ENCODE results near the gene CNTNAP2. TPM values are rescaled to one million over a fixed set of nuclear protein-coding genes. Genes with fewer than 3 reads are reported as not detected.
"Not testable (repeated sequence)": the region's sequence is repeated elsewhere in the genome, so short reads cannot be mapped to it uniquely, and the experiment has no call there.

CNTNAP2 gene
- total RNA-seq, 1 donor: under 0.01 TPM

DNA sequence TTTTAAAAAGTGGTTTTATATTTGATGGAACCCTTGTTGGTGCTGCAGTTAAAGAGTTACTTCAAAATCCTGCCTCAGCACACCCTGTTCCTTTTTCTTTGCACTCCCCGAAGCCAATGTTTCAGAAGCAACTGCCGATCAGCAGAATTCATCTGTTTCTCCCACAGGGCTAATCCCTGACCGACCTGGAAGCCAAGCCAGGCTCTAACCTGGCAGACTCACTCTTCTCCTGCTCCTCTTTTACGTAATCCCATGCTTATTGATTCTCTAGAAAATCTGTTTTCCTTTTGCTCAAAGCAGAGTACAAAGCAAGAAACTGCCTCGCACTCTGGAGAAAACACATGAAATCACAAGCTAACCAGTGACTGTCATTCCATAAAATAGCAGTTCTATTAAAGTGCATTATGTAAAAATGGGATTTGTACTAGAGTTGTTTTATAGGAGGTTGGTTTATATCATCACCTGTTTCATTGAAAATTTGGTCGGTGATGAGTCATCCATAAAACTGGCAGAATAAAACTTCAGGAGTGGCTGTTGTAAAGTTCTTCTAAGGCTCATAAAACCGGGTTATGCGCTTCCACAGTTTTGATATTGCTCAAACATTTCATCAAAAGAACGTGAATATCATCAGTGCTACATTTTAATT lies 99.9 kb downstream of the CNTNAP2 start:
- no peak for DNase-seq (ENCODE audit: low read depth)
- no peak overlapping the region for H3K4me3 ChIP-seq (ENCODE audit: low read depth, low read length)
- TF ChIP-seq, protein P1, sequence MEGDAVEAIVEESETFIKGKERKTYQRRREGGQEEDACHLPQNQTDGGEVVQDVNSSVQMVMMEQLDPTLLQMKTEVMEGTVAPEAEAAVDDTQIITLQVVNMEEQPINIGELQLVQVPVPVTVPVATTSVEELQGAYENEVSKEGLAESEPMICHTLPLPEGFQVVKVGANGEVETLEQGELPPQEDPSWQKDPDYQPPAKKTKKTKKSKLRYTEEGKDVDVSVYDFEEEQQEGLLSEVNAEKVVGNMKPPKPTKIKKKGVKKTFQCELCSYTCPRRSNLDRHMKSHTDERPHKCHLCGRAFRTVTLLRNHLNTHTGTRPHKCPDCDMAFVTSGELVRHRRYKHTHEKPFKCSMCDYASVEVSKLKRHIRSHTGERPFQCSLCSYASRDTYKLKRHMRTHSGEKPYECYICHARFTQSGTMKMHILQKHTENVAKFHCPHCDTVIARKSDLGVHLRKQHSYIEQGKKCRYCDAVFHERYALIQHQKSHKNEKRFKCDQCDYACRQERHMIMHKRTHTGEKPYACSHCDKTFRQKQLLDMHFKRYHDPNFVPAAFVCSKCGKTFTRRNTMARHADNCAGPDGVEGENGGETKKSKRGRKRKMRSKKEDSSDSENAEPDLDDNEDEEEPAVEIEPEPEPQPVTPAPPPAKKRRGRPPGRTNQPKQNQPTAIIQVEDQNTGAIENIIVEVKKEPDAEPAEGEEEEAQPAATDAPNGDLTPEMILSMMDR (IDR thresholded peaks at IDR 0.05; ENCODE audit: insufficient read depth, low read length): no peak

DNA sequence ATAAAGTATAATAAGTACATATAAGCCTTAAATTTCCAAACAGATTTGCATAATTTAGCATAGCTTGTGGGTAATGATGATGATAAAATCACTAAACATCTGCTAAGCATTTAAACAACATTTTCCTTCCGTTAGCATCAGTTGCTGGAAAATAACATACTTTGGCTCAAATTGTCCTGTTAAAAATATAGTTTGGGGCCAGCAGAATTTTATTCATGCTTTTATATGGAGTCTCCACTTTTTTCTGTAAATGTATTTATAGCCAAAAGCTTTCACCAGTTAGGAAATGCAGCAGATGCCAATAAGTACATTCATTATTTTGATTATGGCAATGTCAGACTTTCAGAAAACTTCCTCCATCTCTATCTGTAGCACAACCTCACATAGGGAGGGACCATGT lies 107.2 kb downstream of the CNTNAP2 start:
- no peak for DNase-seq (ENCODE audit: low read depth)
- TF ChIP-seq, protein P1 (IDR thresholded peaks at IDR 0.05; ENCODE audit: insufficient read depth, low read length): no peak
- H3K4me3 ChIP-seq (ENCODE audit: low read depth, low read length): no peak overlapping the region

DNA sequence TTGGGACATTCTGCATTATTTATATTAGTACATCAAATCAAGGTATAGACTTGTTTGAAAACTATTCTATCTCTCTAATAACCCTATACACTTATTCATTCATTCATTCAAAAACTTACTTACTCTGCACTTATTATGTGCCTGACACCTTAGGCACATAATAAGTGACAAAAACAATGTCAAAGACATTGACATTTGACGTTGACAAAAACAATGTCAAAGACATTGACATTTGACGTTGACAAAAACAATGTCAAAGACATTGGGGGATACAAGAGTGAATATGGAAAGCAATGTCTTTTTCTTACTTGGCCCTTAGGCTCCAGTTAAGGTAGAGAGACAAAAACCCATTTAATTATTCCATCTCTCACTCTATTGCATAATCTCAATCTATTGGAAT lies 116.0 kb downstream of the CNTNAP2 start:
- DNase-seq (ENCODE audit: low read depth): no peak
- H3K4me3 ChIP-seq (ENCODE audit: low read depth, low read length): no peak overlapping the region
- TF ChIP-seq, protein P1 (IDR thresholded peaks at IDR 0.05; ENCODE audit: insufficient read depth, low read length): no peak

DNA sequence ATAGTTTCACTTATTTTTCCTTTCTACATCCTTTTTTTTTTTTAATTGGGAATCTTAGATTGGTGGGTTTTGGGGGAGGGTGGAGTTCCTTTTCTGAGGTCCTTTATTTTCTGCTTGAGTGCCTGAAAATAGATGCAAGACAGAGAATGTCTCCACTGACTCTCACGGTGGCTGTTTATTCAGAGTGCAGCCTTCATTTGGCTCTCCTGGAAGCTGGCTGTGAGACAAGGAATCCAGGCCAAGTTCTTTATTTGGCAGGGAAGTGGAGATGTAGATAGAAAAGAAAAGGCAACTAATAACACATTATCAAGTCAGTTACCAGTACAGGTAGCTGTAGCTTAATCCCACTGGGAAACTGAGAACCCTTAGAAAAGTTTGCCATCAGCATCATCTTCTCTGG lies 118.6 kb downstream of the CNTNAP2 start:
- no peak for DNase-seq (ENCODE audit: low read depth)
- TF ChIP-seq, protein P1 (IDR thresholded peaks at IDR 0.05; ENCODE audit: insufficient read depth, low read length): no peak
- no peak overlapping the region for H3K4me3 ChIP-seq (ENCODE audit: low read depth, low read length)

DNA sequence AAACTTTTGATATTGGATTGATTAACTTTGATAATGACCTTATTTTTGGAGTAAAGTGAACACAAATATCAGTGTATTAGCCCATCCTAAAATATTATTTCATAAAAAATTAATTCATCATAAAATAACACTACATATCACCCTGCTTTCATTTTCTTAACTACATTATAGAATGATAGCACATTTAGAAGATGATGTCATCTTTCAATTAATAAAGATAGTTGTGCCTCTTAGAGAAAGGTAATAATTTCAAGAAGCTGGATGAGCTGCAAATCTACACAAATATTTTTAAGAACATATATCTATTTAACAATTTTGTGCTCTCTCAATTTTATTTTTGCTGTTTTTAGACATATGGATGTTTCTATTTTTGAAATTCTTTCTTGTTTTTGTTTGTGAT lies 126.1 kb downstream of the CNTNAP2 start:
- TF ChIP-seq, protein P1 (IDR thresholded peaks at IDR 0.05; ENCODE audit: insufficient read depth, low read length): no peak
- DNase-seq (ENCODE audit: low read depth): no peak
- no peak overlapping the region for H3K4me3 ChIP-seq (ENCODE audit: low read depth, low read length)

DNA sequence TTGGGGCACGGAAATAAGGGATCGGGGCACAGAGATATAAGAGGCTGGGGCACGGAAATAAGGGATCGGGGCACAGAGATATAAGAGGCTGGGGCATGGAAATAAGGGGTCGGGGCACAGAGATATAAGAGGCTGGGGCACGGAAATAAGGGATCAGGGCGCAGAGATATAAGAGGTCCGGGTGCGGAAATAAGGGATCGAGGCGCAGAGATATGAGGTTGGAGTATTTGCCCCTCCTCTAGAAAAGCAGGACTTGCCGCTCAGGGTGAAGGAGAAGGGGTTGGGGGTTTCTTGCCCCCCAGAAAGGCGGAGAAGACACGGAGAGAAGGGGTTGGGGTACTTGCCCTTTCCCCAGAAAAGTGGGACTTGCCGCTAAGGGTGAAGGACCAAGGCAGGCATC lies 131.4 kb downstream of the CNTNAP2 start:
- H3K4me3 ChIP-seq (ENCODE audit: low read depth, low read length); DNase-seq (ENCODE audit: low read depth): not testable (repeated sequence)

DNA sequence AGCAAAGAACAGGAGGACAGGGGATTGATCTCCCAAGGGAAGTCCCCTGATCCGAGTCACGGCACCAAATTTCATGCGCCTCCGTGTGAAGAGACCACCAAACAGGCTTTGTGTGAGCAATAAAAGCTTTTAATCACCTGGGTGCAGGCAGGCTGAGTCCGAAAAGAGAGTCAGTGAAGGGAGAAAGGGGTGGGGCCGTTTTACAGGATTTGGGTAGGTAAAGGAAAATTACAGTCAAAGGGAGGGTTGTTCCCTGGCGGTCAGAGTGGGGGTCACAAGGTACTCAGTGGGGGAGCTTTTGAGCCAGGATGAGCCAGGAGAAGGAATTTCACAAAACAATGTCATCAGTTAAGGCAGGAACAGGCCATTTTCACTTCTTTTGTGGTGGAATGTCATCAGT lies 132.1 kb downstream of the CNTNAP2 start:
- H3K4me3 ChIP-seq (ENCODE audit: low read depth, low read length); DNase-seq (ENCODE audit: low read depth): not testable (repeated sequence)

DNA sequence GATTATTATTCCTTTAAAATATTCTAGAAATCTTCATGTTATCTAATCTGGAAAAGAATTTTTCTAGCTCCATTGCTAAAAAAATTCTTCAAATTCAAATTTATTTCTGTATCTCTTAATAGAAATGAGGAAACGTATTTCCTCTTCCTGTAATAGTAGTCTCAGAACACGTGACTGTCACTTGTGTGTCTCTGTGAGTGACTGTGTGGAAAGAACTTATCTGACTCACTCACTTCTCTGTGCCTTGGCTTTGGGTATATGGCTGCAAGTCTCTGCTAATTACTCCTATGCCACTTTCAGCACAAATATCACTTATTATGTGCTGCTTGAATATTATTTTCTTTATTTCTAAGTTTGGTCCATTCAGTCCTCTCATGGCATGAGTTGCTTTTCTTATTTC lies 132.7 kb downstream of the CNTNAP2 start:
- TF ChIP-seq, protein P1 (IDR thresholded peaks at IDR 0.05; ENCODE audit: insufficient read depth, low read length): no peak
- DNase-seq (ENCODE audit: low read depth): no peak
- H3K4me3 ChIP-seq (ENCODE audit: low read depth, low read length): no peak overlapping the region

Data from fibroblast of the aortic adventitia (primary cell).